NB4 (cell line): Measurements from ENCODE around the gene CDYL.

ENCODE experiments used
- DNase-seq: peaks from one replicate; pipeline ENCODE4 v3.0.0; 2010; ENCODE audit warnings: low read depth
- H3K4me3 ChIP-seq: one replicate; pipeline ENCODE4 v1.5.1; 2011; ENCODE audit warnings: mild to moderate bottlenecking, low read depth, low read length, moderate library complexity
- MYC ChIP-seq: IDR thresholded peaks from 2 replicates; pipeline ENCODE4 v1.6.1; 2011; ENCODE audit warnings: low read depth, low read length
- POLR2A ChIP-seq: IDR thresholded peaks from 2 replicates; pipeline ENCODE4 v1.6.1; 2011; ENCODE audit warnings: mild to moderate bottlenecking; ENCODE audit not compliant: insufficient read length; ENCODE audit errors: extremely low read depth
- TF ChIP-seq, protein P1 (sequence below): IDR thresholded peaks from one replicate; pipeline ENCODE4 v1.5.1; 2012; ENCODE audit warnings: low read depth, low read length
- TF ChIP-seq, protein P2 (sequence below): IDR thresholded peaks from 2 replicates; pipeline ENCODE4 v1.6.1; 2011; ENCODE audit warnings: low read depth, low read length

CDYL gene

DNA sequence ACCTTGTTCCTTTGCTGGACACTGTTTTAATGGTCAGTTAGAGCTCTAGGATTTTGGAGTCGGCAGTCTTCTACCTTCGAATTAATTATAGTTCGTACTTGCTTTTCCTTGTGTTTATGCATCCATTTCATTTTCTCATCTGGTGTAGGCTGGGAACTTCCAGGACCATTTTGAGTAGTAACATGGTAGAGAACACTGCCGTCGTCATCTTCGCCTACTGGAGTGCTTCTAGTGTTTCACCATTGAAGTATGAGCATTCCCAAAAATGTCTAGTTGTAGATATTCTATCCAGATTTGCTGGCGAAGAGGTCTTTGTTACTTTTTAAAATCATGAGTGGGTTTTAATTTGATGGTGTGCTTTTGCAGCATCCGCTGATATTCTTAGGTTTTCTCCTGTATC lies 36.9 kb downstream of the CDYL start:
- DNase-seq: no peak
- no peak overlapping the region for H3K4me3 ChIP-seq
- TF ChIP-seq, protein P1, sequence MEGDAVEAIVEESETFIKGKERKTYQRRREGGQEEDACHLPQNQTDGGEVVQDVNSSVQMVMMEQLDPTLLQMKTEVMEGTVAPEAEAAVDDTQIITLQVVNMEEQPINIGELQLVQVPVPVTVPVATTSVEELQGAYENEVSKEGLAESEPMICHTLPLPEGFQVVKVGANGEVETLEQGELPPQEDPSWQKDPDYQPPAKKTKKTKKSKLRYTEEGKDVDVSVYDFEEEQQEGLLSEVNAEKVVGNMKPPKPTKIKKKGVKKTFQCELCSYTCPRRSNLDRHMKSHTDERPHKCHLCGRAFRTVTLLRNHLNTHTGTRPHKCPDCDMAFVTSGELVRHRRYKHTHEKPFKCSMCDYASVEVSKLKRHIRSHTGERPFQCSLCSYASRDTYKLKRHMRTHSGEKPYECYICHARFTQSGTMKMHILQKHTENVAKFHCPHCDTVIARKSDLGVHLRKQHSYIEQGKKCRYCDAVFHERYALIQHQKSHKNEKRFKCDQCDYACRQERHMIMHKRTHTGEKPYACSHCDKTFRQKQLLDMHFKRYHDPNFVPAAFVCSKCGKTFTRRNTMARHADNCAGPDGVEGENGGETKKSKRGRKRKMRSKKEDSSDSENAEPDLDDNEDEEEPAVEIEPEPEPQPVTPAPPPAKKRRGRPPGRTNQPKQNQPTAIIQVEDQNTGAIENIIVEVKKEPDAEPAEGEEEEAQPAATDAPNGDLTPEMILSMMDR: no peak
- TF ChIP-seq, protein P2, sequence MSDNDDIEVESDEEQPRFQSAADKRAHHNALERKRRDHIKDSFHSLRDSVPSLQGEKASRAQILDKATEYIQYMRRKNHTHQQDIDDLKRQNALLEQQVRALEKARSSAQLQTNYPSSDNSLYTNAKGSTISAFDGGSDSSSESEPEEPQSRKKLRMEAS: no peak
- TF ChIP-seq MYC (no peak), POLR2A (no peak)

DNA sequence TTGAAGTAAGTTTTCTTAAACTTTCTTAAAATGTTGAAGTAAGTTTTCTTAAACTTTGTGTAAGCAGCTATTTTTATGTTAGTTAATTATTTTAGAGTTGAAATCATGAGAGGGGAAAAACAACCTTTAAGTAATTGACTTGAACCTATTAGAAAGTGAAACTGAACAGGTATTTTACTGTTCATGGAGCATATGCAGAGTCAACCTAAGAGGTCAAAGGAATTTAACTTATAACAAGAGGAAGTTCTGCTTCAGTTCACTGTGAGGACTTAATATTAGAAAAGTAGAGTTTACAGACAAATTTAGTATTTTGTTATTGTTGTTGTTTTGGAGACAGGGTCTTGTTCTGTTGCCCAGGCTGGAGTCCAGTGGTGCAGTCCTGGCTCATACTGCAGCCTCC lies 38.0 kb downstream of the CDYL start:
- no peak overlapping the region for H3K4me3 ChIP-seq
- peak; percentile 16 for DNase-seq
- TF ChIP-seq, protein P2: no peak
- TF ChIP-seq POLR2A (no peak), MYC (no peak)
- TF ChIP-seq, protein P1: no peak

DNA sequence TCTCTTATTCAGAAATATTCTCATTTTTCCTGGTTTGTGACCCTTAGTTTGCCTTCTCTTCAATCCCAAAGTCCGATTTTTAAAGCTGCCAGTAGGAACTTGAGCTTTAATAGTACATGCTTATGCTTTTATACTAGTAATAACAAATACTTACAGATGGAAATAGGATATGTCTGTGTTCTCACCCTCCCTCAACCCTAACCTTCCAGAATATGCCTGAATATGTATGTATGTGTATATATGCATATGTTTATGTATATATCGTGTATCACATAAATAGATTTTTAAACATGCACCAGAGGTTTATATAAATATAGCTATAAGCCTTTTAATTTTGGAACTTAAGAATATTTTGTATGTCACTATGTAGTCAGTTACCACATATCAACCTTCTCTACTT lies 38.8 kb downstream of the CDYL start:
- no peak for TF ChIP-seq MYC
- TF ChIP-seq, protein P2: no peak
- TF ChIP-seq, protein P1: no peak
- TF ChIP-seq POLR2A: no peak
- no peak overlapping the region for H3K4me3 ChIP-seq
- DNase-seq: no peak

DNA sequence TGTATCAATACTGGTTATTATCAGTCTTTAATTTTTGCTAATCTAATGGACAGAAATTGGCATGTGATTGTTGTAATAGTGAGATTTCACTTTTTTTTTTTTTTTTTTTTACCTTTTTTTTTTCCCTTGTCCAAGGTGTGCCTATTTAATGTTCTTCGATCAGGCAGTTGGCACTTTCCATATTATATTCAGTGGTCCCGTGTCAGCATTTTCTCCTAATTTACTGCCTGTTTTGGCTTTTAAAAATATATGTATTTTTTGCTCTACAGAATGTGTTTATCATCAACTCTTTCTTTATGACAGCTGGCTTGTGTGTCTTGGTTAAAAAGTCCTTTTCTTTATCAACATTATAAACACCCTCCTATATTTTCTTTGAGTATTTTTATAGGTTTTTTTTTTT lies 39.4 kb downstream of the CDYL start:
- TF ChIP-seq, protein P1: no peak
- no peak for TF ChIP-seq MYC
- TF ChIP-seq POLR2A: no peak
- TF ChIP-seq, protein P2: no peak
- H3K4me3 ChIP-seq: no peak overlapping the region
- DNase-seq: no peak

DNA sequence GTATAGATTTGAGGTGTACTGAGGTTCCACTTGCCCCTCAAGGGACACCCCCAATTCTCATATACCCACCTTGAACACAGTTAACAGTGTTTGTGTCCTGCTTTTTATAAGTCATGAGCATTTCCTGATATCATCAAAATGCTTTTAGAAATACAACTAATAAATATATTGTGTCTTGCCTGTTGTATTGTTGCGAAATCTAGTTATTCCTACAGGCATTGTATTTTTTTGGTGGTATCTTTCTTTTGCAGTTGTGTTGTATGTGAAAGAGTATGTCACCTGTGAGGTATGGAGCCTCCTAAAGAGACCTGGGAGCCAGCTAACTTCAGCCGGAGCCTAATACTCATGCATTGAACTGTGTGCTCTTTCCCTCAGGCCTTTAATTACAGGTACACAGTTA lies 40.7 kb downstream of the CDYL start:
- DNase-seq: no peak
- TF ChIP-seq, protein P1: no peak
- TF ChIP-seq, protein P2: no peak
- no peak for TF ChIP-seq POLR2A
- no peak for TF ChIP-seq MYC
- no peak overlapping the region for H3K4me3 ChIP-seq

DNA sequence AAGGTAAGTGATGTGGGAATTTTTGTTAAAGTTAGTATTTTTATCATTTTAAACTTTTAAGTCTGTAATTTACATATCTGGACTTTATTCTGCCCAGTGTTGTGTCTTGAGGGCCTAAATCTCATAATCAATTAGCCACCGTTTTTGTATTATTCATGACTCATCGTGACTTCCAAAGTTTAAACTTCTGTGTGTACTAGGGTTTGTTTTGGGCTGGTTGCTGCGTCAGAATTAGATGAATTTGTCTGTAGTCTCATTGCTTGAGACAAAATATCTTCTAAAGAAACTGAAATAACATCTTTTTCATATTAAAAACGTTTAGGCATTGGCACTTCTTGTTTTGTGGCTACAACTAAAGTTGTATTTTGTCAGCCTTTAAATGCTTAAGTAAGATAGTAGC lies 41.3 kb downstream of the CDYL start:
- DNase-seq: no peak
- TF ChIP-seq, protein P2: no peak
- TF ChIP-seq POLR2A: no peak
- TF ChIP-seq, protein P1: no peak
- no peak for TF ChIP-seq MYC

More for the DNA sequence above, 41.3 kb downstream of the CDYL start:
- no peak overlapping the region for H3K4me3 ChIP-seq
